HG02943 (cell line): Measurements from ENCODE around the gene MRPS21.
"Not testable (repeated sequence)": the region's sequence is repeated elsewhere in the genome, so short reads cannot be mapped to it uniquely, and the experiment has no call there.

Experiments
- ATAC-seq: cut with Tn5 transposase; IDR thresholded peaks from one replicate; pipeline ENCODE4 v1.9.1; 2021; ENCODE audit warnings: mild to moderate bottlenecking, low read depth, moderate library complexity; ENCODE audit not compliant: unreplicated experiment

MRPS21 gene

GRCh38 chr1:150281221-150281757 lies 12.4 kb upstream of the MRPS21 start:
- no peak for ATAC-seq

GRCh38 chr1:150281758-150282557 lies 11.7 kb upstream of the MRPS21 start, which contains the start of gene CIART:
Gene CIART (plus strand): TSS chr1:150282554. CDS start chr1:150283268, 714 bp downstream.
- ATAC-seq: no peak

GRCh38 chr1:150282558-150282958 lies 11.1 kb upstream of the MRPS21 start:
- ATAC-seq: no peak

GRCh38 chr1:150283260-150283659 lies 10.4 kb upstream of the MRPS21 start:
- ATAC-seq: no peak

- no peak for ATAC-seq
Observed at GRCh38 chr1:150288382-150288781, 5.3 kb upstream of the MRPS21 start.

GRCh38 chr1:150288822-150289221 lies 4.8 kb upstream of the MRPS21 start:
- no peak for ATAC-seq

GRCh38 chr1:150295476-150295875 lies 1.8 kb downstream of the MRPS21 start:
- ATAC-seq: no peak

GRCh38 chr1:150299716-150300115 lies 6.1 kb downstream of the MRPS21 start:
- ATAC-seq: no peak

GRCh38 chr1:150302338-150302737 lies 8.7 kb downstream of the MRPS21 start:
- no peak for ATAC-seq

GRCh38 chr1:150302902-150303301 lies 9.2 kb downstream of the MRPS21 start:
- no peak for ATAC-seq

GRCh38 chr1:150308585-150308984 lies 14.9 kb downstream of the MRPS21 start:
- not testable (repeated sequence) for ATAC-seq

- ATAC-seq: no peak
Observed at GRCh38 chr1:150309758-150310508, 16.3 kb downstream of the MRPS21 start.

- no peak for ATAC-seq
Observed at GRCh38 chr1:150311762-150312161, 18.1 kb downstream of the MRPS21 start.

GRCh38 chr1:150314691-150315090 lies 21.0 kb downstream of the MRPS21 start:
- not testable (repeated sequence) for ATAC-seq

GRCh38 chr1:150320667-150320978 lies 27.0 kb downstream of the MRPS21 start:
- no peak for ATAC-seq

- no peak for ATAC-seq
Observed at GRCh38 chr1:150321826-150322166, 28.1 kb downstream of the MRPS21 start.

- no peak for ATAC-seq
Observed at GRCh38 chr1:150322310-150322709, 28.6 kb downstream of the MRPS21 start.

GRCh38 chr1:150332651-150333290 lies 39.1 kb downstream of the MRPS21 start:
- no peak for ATAC-seq

GRCh38 chr1:150346316-150346715 lies 52.7 kb downstream of the MRPS21 start:
- ATAC-seq: no peak

GRCh38 chr1:150352866-150353265 lies 59.2 kb downstream of the MRPS21 start:
- no peak for ATAC-seq
